ENCODE results near the gene EPHB6.

- TF ChIP-seq CTCF (IDR thresholded peaks at IDR 0.05) = no peak
- TF ChIP-seq POLR2A (IDR thresholded peaks at IDR 0.05) = no peak
Observed at GRCh38 chr7:142838461-142839213, 16.2 kb upstream of the EPHB6 start.
